Measurements from ENCODE around the gene PARD3.

GRCh38 chr10:34776090-34776690, 38.9 kb downstream of the PARD3 start:
- TF ChIP-seq CTCF (IDR thresholded peaks at IDR 0.05; ENCODE audit: insufficient read depth, low read length, poor library complexity, severe bottlenecking) = no peak
- TF ChIP-seq EZH2phosphoT487 (conservative IDR thresholded peaks at IDR 0.05; ENCODE audit: low read length) = no peak
